ENCODE results near the gene PFN1.

The PFN1 gene

GRCh38 chr17:4948166-4948930 lies at the start of gene PFN1:
PFN1 (minus strand) TSS chr17:4948530; CDS start chr17:4948394, 136 bp downstream.
- DNase-seq (ENCODE audit: low spot score): peak; percentile 80

DNA sequence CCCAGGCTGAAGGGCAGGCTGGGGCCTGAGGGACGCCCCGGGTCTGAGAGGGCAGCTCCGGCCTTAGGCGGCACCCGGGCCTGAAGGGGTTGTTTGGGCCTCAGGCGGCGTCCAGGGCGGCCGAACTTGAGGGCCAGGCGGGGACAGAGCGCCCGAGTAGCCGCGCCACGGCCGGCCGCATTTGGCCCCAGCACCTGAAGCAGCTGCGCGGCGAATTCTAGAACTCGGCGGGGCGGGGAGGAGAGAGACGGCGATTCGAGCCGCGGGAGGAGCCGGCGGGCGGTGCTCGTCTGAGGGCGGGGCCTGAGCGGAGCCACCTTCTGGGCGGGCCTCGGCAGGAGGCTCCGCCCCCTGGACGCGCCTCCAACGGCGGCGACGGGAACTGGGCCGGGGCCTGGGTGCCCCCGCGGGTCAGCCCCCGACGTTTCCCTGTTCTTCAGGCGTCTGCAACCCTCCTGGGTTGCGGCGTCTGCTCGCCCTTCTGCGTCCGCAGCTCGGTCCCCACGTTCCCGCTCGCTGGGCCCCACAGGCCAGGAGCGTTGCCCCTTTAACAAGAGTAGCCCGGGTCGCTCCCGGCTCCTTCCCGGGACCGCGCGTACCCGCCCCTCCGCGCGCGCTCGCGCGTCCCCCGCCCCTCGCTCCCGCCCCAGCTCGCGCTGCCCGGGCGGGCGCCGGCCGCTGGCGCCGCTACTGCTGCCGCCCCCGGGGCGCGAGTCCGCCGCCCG lies 49.1 kb upstream of the PFN1 start, which contains the start of the genes INCA1 and KIF1C:
TSS of gene INCA1 (minus strand) at position 221 of the 725 bp plus-strand sequence. CDS start 3,085 bp downstream, outside the sequence.
TSS of gene KIF1C (plus strand) at position 649 of the 725 bp plus-strand sequence. CDS start 2,297 bp downstream, outside the sequence.
- DNase-seq (ENCODE audit: low spot score): peak; percentile 91

DNA sequence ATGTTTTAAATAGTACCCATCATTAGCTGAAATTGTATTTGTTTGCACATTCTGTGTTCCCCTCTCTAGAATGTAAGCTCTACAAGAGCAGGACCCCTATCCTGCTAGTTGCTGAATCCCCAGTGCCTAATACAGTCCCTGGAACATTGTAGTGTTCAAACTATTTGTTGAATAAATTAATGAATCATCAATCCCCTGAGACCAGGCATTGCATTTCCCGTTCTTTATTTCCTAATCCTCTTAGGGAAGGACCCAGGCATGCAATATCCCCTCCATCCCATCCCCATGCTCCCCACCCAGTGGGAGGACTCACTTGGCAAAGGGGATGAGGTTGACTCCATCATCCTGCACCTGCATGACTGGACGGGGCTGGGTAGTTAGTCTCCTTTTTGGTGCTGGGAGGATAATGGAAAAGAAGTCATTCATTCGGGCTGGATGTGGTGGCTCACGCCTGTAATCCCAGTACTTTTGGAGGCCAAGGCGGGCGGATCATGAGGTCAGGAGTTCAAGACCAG lies 45.8 kb upstream of the PFN1 start:
- DNase-seq (ENCODE audit: low spot score): no peak

DNA sequence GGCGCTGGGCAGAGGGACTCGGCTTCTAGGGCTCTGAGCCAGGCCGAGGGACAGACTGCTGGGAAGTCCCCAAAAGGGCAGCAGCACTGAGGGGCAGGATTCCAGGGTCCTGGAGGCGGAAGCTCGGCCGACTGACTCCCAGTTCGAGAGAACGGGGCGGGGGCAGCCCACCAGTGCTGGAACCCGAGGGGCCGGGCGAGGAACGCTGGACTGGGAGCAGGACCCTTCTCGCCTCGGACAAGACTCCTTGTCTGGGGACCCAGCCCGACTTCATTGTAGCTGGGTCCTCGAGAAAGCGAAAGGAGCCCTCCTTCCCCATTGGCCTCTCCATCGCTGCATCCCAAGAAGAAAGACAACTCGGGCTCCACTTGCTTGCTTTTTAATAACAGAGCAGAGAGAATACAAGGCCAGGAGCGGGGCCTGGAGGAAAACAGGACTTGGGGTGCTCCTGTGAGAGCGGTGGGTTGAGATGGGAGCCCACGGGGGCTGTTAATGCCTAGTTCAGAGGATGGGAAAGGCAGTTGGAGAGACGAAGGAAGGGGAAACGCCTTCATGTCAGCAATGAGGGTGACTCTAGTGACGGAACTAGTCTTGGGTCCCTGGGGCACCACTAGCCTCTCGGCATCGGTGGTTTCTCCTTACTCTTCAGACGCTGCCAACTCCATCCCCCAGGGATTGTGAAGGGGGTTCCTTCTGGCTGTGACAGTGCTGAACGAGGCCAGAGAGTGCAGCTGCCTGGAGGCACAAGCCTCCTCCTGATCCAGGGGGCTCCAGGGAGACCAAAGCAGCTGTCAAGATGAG lies 39.6 kb upstream of the PFN1 start:
- DNase-seq (ENCODE audit: low spot score): no peak

DNA sequence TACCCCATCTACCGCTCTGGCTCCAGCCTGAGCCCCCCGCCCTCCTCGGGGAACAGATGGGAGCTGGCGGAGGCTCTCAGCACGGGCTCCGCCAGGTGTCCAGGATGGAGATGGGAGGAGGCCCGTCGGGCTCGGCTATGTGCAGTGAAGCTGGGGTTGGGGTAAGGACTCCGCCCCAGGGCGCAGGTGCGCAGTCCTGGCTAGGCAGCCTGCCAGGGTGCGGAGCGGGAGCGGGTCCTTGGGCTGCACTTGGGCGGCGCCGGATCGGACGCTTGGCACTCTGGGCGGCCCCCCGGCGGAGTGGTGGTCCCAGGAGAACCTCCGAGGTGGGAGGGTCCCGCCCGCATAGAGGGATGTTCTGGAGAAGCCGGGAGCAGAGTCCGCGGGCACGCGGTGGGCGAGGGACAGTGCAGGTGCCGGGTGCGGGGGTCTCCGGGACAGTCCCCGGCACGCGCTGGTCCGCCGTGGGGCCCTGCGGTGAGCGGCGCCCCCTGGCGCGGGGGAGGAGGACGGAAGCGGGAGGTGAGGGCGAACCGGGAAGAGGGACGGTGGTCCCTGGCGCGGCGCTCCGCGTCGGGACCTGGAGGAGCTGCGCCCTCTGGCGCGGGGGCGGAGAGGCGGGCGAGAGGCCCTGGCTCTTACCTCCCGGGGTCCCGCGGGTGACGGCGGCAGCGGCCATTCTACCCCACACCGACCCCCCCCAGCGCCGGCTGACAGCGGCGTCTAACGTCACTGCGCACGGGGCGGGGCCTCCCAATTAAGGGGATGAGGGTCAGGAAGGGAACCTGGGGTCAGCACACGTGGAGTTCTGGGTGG lies 38.8 kb upstream of the PFN1 start, which contains the start of gene CAMTA2:
TSS of gene CAMTA2 (minus strand) at position 725 of the 816 bp plus-strand sequence. CDS start 1,453 bp downstream, outside the sequence.
- peak; percentile 81 for DNase-seq (ENCODE audit: low spot score)

- DNase-seq (ENCODE audit: low spot score): no peak
Measured at GRCh38 chr17:4986403-4986802, 38.1 kb upstream of the PFN1 start.

GRCh38 chr17:4982305-4982704 lies 34.0 kb upstream of the PFN1 start:
- DNase-seq (ENCODE audit: low spot score): no peak

- peak; percentile 47 for DNase-seq (ENCODE audit: low spot score)
Measured at GRCh38 chr17:4980644-4981216, 32.4 kb upstream of the PFN1 start.

GRCh38 chr17:4978726-4979125 lies 30.4 kb upstream of the PFN1 start:
- no peak for DNase-seq (ENCODE audit: low spot score)

GRCh38 chr17:4974115-4974670 lies 25.9 kb upstream of the PFN1 start:
- no peak for DNase-seq (ENCODE audit: low spot score)

DNA sequence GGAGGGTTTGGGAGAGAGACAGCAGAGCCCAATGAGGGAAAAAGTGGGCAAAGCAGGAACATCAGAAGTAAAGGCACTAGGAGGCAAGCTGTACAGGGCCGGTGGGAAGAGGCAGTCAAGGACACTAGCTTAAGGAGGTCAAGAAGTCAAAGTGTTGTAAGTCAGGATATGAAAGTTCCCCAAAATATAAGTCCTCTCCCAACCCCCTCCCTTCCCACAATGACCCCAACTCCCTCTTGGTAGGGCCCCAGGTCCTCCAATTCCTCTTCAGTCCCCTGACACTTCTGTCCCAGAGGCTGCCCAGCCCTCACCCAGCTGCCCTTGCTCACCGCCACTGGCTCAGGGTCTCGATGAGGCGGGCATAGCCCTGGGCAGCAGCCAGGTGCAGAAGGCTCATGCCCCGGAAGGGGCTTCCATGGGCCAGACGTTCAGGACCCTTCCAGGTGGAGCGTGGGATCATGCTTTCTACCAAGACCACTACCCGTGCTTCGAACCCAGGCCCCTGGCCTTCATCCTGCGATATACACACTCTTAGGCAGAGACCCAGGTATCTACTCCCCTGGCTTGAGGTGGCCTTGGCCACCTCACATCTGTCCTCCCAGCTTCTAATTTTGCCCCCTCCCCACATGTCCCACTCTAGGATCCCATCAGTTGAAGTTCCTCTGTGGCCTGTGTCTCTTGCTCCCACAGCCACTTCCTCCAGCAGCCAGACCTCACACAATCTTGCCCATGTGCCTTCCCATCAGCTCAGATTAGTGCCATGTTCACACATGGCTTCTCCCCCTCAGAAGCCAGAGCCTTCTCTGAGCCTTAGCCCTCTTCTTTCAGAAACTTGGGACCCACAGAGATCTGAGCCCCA lies 25.2 kb upstream of the PFN1 start:
- no peak for DNase-seq (ENCODE audit: low spot score)

DNA sequence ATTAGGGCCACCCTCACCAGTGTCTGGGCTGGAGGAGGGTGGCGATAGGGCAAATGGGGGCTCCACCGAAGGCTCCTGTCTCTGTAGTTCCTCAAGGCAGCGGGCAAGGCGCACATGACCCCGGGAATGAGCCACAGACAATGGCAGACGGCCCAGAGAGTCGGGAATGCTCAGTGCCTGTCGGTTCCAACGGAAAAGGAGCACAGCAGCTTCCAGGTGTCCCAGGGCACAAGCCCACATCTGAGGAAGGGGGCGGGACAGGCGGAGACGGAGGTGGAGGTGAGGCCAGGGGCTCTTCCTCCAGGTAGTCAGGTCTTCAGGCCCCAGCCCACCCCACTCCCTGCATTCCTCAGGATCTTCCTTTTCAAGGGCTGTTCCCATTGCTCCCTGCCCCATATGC lies 24.4 kb upstream of the PFN1 start:
- no peak for DNase-seq (ENCODE audit: low spot score)

DNA sequence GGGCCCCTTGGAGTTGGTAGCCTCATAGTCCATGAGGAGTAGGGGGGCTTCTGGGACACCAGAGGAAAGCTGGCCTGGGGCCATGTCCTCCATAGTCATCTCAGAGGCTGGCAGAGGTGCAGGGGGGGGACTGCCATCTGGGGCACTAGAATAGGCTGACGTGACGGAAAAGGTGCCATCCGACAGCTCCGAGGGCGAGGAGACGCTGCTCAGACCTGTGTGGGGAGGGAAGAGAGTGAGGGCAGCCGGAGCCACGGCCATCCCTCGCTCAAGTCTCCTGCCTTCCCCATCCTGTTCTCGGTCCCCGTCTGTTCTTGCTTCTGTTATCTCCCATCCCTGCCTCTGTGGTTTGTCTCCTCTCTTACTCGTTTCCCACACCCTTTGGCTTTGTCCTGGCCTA lies 24.0 kb upstream of the PFN1 start:
- no peak for DNase-seq (ENCODE audit: low spot score)

DNA sequence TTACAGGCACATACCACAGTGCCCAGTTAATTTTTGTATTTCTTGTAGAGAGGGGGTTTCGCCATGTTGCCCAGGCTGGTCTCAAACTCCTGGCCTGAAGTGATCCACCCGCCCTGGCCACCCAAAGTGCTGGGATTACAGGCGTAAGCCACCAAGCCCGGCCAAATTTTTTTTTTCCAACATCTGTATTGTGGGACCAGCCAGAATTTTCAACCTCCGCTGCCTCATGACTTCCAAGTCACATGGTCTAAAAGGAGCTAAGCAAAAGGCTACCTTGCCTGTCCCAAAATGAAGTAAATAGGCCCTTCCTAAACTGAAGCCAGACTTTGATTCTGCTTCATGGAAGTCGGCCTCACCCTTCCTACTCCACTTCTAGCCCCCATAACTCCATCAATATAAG lies 23.5 kb upstream of the PFN1 start:
- DNase-seq (ENCODE audit: low spot score): no peak

DNA sequence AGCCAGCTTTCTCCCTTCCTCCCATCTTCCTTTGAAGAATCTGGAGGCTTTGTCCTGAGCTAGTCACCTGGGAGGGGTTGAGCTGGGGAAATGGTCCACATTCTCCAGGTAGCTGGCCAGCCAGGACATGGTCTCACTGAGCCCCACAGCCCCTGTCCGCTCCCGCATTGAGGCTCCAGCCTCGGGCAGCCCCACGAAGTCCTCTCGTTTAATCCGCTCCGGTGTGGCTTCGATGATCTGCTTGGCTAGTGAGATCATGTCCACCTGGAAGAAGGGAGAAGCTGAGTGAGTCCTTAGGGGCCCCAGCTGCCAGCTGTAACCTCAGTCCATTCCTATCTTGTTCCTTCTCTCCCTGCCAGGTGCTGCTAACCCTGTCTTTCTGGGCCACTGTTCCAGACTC lies 21.9 kb upstream of the PFN1 start:
- no peak for DNase-seq (ENCODE audit: low spot score)

GRCh38 chr17:4969551-4970173 lies 21.3 kb upstream of the PFN1 start:
- DNase-seq (ENCODE audit: low spot score): no peak

- DNase-seq (ENCODE audit: low spot score): no peak
Measured at GRCh38 chr17:4969047-4969550, 20.8 kb upstream of the PFN1 start.

DNA sequence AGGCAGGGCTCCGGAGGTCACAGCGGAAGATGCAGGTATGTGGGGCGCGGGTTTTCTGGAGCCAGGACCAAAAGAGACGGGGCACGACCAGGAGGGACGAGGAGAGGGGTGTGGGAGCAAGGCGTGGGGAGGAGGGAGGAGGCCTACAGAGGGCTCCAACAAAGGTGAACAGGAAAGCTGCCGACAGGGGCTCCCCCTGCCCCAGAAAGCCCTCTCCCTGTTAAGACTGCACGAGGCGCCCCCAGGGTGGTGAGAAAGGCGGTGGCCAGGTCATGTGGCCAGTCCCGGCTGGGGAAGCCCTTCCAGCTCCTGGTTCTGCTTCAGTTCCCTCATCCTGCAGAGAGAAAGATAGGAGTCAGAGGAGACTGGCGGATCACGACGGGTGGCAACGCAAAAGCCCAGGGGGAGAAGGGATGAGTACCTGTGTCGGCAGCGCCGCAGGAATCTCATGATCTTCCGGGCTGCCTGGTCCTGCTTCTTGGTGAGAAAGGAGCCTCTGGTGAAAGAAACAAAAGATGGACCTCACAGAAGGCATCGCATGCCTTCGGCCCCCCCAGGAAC lies 20.2 kb upstream of the PFN1 start:
- no peak for DNase-seq (ENCODE audit: low spot score)

Measured in HuH-7 (cell line).